Fibroblast of lung (primary cell): Measurements from ENCODE around the gene COG5.

ENCODE experiments used
- EZH2 ChIP-seq: IDR thresholded peaks from 2 replicates; pipeline ENCODE4 v1.5.1; 2012; ENCODE audit warnings: low read length, control low read depth, mild to moderate bottlenecking; ENCODE audit errors: missing control alignments
- TF ChIP-seq, protein P1 (sequence below), 2 donors: IDR thresholded peaks in 1 of 2; conservative IDR thresholded peaks in 1 of 2; 1 replicate in 1 of 2; 2 replicates in 1 of 2; pipeline ENCODE4 v1.5.1; 2011 to 2012; ENCODE audit warnings: low read length in 2 of 2, control low read depth in 1 of 2, inconsistent platforms in 1 of 2, low read depth in 1 of 2, mild to moderate bottlenecking in 1 of 2

DNA sequence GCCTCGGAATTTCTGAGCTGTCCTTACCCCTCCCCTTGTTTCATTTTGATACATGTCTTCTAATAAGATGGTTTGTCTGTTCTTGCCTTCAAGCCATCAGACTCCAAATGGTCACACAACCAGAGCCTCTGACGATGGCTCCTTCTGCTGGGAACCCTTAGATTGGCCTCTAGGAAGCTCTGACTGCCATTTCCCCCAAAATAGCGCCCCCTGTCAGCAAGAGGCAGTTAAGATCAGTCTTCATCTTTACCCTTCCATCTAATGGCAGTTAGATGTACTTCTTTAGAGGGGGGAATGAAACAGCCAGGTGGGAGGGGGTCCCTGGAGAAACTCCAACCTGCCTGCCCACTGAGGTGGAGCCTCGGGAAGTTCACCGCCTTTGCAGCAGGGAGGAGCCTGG, 179.7 kb downstream of the COG5 start:
- TF ChIP-seq, protein P1, sequence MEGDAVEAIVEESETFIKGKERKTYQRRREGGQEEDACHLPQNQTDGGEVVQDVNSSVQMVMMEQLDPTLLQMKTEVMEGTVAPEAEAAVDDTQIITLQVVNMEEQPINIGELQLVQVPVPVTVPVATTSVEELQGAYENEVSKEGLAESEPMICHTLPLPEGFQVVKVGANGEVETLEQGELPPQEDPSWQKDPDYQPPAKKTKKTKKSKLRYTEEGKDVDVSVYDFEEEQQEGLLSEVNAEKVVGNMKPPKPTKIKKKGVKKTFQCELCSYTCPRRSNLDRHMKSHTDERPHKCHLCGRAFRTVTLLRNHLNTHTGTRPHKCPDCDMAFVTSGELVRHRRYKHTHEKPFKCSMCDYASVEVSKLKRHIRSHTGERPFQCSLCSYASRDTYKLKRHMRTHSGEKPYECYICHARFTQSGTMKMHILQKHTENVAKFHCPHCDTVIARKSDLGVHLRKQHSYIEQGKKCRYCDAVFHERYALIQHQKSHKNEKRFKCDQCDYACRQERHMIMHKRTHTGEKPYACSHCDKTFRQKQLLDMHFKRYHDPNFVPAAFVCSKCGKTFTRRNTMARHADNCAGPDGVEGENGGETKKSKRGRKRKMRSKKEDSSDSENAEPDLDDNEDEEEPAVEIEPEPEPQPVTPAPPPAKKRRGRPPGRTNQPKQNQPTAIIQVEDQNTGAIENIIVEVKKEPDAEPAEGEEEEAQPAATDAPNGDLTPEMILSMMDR (conservative IDR thresholded peaks at IDR 0.05 in 1 of 2, IDR thresholded peaks at IDR 0.05 in 1 of 2; ENCODE audit: low read depth in 1 of 2, low read length in 2 of 2), result no peak
- TF ChIP-seq EZH2, result no peak
